Esophagus squamous epithelium (tissue), 4 donors: Measurements from ENCODE around the gene NFIB.

Experiments used
- CTCF ChIP-seq, 6 experiments: fragments of 450-650 bp in 4 of 6; fragments of 200-600 bp in 2 of 6; sonication (generic) in 2 of 6; IDR thresholded peaks; one replicate each; pipeline ENCODE4 v1.5.1; 2016 to 2019; ENCODE audit warnings: antibody characterized with exemption in 6 of 6, mild to moderate bottlenecking in 4 of 6, moderate library complexity in 4 of 6
- POLR2A ChIP-seq, 4 donors: fragments of 450-650 bp; IDR thresholded peaks; one replicate each; pipeline ENCODE4 v1.6.1; 2017; ENCODE audit warnings: antibody characterized with exemption in 4 of 4, mild to moderate bottlenecking in 4 of 4, moderate library complexity in 3 of 4

- TF ChIP-seq CTCF (IDR thresholded peaks at IDR 0.05) (no peak), POLR2A (IDR thresholded peaks at IDR 0.05) (no peak)
Observed at GRCh38 chr9:14292181-14292739, 21.7 kb downstream of the NFIB start.
